GM18951 (cell line): ENCODE results near the gene MRM1.

Experiments used
- POLR2A ChIP-seq: IDR thresholded peaks from 4 replicates; pipeline ENCODE4 v1.6.1; 2011; ENCODE audit warnings: mild to moderate bottlenecking; ENCODE audit not compliant: insufficient read length, insufficient read depth; ENCODE audit errors: extremely low read depth
- in situ Hi-C: fragments of 300-500 bp; cut with MboI; formaldehyde crosslinking; loops from one replicate; pipeline ENCODE4 v1.12.0; 2022; ENCODE audit warnings: low sequenced_read_pairs, mixed read lengths, inconsistent platforms; ENCODE audit not compliant: unreplicated experiment

The MRM1 gene

GRCh38 chr17:36645422-36645821 is 44.0 kb downstream of the MRM1 start:
- in situ Hi-C loops = loop anchor here (25.0 kb wide), 2 partner anchors 417 to 592 kb away; no protein-coding TSS in a partner anchor

GRCh38 chr17:36647636-36648035 is 46.3 kb downstream of the MRM1 start:
- TF ChIP-seq POLR2A = no peak
- in situ Hi-C loops = loop anchor here (25.0 kb wide), 2 partner anchors 415 to 590 kb away; no protein-coding TSS in a partner anchor

More at GRCh38 chr17:36645422-36645821, 44.0 kb downstream of the MRM1 start:
- no peak for TF ChIP-seq POLR2A

GRCh38 chr17:36650096-36650775 is 48.9 kb downstream of the MRM1 start:
- in situ Hi-C loops = no loop called here
- no peak for TF ChIP-seq POLR2A

GRCh38 chr17:36653374-36653773 is 52.0 kb downstream of the MRM1 start:
- in situ Hi-C loops = no loop called here
- no peak for TF ChIP-seq POLR2A

GRCh38 chr17:36653856-36654255 is 52.5 kb downstream of the MRM1 start:
- TF ChIP-seq POLR2A = no peak

GRCh38 chr17:36655726-36656125 is 54.3 kb downstream of the MRM1 start:
- in situ Hi-C loops = no loop called here
- TF ChIP-seq POLR2A = no peak

More at GRCh38 chr17:36653856-36654255, 52.5 kb downstream of the MRM1 start:
- in situ Hi-C loops = no loop called here

- no peak for TF ChIP-seq POLR2A
- in situ Hi-C loops = no loop called here
Observed at GRCh38 chr17:36657390-36657762, 56.0 kb downstream of the MRM1 start.

- in situ Hi-C loops = no loop called here
- no peak for TF ChIP-seq POLR2A
Observed at GRCh38 chr17:36657763-36658490, 56.5 kb downstream of the MRM1 start.
